Smooth muscle cell (in vitro differentiated cells): ENCODE results near the gene RASAL2. TPM values are rescaled to one million over a fixed set of nuclear protein-coding genes. Genes with fewer than 3 reads are reported as not detected.
A peak's percentile ranks its signal among the peaks of the same experiment; 100 is the strongest.

Experiments
- DNase-seq: peaks from one replicate; lab custom pipeline; 2025; ENCODE audit not compliant: unreplicated experiment; lab: John Stamatoyannopoulos, UW
- H2AFZ ChIP-seq: fragments of 200-600 bp; sonication (generic); 2 replicates; pipeline ENCODE4 v1.6.0; 2016; ENCODE audit warnings: antibody characterized with exemption, low read depth, mild to moderate bottlenecking
- H3F3A ChIP-seq: fragments of 200-600 bp; sonication (generic); 2 replicates; pipeline ENCODE4 v1.6.0; 2017; ENCODE audit warnings: antibody characterized with exemption, low read depth
- H3K27ac ChIP-seq: fragments of 200-600 bp; sonication (generic); 2 replicates; pipeline ENCODE4 v1.5.1; 2016; ENCODE audit warnings: low read depth, mild to moderate bottlenecking
- H3K27me3 ChIP-seq: fragments of 200-600 bp; sonication (generic); 2 replicates; pipeline ENCODE4 v1.6.1; 2016; ENCODE audit warnings: low read depth, mild to moderate bottlenecking
- H3K36me3 ChIP-seq: fragments of 200-600 bp; sonication (generic); 2 replicates; pipeline ENCODE4 v1.5.1; 2016; ENCODE audit warnings: low read depth
- H3K4me1 ChIP-seq: fragments of 200-600 bp; sonication (generic); 2 replicates; pipeline ENCODE4 v1.5.1; 2016; ENCODE audit warnings: low read depth
- H3K4me2 ChIP-seq: fragments of 200-600 bp; sonication (generic); 2 replicates; pipeline ENCODE4 v1.6.0; 2016; ENCODE audit warnings: mild to moderate bottlenecking
- H3K4me3 ChIP-seq: fragments of 200-600 bp; sonication (generic); 2 replicates; pipeline ENCODE4 v1.5.1; 2016; ENCODE audit warnings: mild to moderate bottlenecking
- H3K79me2 ChIP-seq: fragments of 200-600 bp; sonication (generic); 2 replicates; pipeline ENCODE4 v1.6.0; 2016; ENCODE audit warnings: low read depth, mild to moderate bottlenecking
- H3K9ac ChIP-seq: fragments of 200-600 bp; sonication (generic); 2 replicates; pipeline ENCODE4 v1.6.0; 2016; ENCODE audit warnings: low read depth
- H3K9me3 ChIP-seq: fragments of 200-600 bp; sonication (generic); replicated peaks from 2 replicates; pipeline ENCODE4 v1.5.1; 2016; ENCODE audit warnings: low read depth
- H4K20me1 ChIP-seq: fragments of 200-600 bp; sonication (generic); 2 replicates; pipeline ENCODE4 v1.6.0; 2016; ENCODE audit warnings: low read depth
- WGBS: methylation state at CpG from one replicate; pipeline ENCODE4 v1.1.7; 2016; ENCODE audit warnings: low lambda C conversion rate; 5-methylcytosine and 5-hydroxymethylcytosine counted together
- polyA plus RNA-seq: library from polyadenylated mRNA; unstranded; fragments of >200 nt; fragmentation: Nextera tagmentation; extraction: Ambion mirVana; gene quantifications from 2 replicates; pipeline ENCODE4 v1.2.1, GENCODE V29; 2016
- total RNA-seq: library from RNA; depleted of rRNA; stranded (reverse); fragments of >200 nt; gene quantifications from 2 replicates; pipeline ENCODE4 v1.2.3, GENCODE V29; 2014
- TF ChIP-seq, protein P1 (sequence below): fragments of 200-600 bp; sonication (generic); IDR thresholded peaks from 2 replicates; pipeline ENCODE4 v1.5.1; 2017; ENCODE audit warnings: borderline replicate concordance, mild to moderate bottlenecking, antibody characterized with exemption; ENCODE audit not compliant: insufficient read depth, poor library complexity, severe bottlenecking

The RASAL2 gene
- total and polyA plus RNA-seq, 2 experiments from 2014 or later, result 4.3 to 17.6 TPM

DNA sequence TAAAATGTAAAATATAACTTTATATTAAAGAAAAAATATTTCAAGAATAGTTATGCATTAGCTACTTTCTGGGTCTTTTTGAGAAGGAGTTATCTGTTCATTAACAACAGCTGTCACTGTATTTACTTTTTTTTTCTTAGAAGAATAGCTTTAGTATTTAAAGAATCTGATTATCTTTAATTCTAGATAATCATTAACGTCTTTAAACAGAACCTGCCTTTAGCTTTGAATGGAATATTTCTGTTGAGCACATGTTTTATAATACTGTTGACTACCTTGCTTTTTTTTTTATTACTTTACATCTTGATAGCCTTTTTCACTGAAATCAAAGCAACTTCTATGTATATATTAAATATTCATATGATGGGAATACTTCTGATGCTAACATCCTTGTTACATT is 270.9 kb downstream of the RASAL2 start:
- Histone ChIP-seq H3K27ac (no peak overlapping the region), H4K20me1 (peaks cover 47% of the 10 kb centered on the region), H3K4me2 (no peak overlapping the region), H2AFZ (no peak overlapping the region), H3K36me3 (no peaks in the 10 kb centered on the region), H3F3A (no peaks in the 10 kb centered on the region), H3K9me3 (no peaks in the 10 kb centered on the region), H3K4me3 (no peak overlapping the region), H3K79me2 (peaks cover 9% of the 10 kb centered on the region), H3K27me3 (no peaks in the 10 kb centered on the region), H3K9ac (no peak overlapping the region), H3K4me1 (no peaks in the 10 kb centered on the region)
- DNase-seq, result no peak
- WGBS, result 84% methylated on average over 1 of the region's 1 CpG
- TF ChIP-seq, protein P1, sequence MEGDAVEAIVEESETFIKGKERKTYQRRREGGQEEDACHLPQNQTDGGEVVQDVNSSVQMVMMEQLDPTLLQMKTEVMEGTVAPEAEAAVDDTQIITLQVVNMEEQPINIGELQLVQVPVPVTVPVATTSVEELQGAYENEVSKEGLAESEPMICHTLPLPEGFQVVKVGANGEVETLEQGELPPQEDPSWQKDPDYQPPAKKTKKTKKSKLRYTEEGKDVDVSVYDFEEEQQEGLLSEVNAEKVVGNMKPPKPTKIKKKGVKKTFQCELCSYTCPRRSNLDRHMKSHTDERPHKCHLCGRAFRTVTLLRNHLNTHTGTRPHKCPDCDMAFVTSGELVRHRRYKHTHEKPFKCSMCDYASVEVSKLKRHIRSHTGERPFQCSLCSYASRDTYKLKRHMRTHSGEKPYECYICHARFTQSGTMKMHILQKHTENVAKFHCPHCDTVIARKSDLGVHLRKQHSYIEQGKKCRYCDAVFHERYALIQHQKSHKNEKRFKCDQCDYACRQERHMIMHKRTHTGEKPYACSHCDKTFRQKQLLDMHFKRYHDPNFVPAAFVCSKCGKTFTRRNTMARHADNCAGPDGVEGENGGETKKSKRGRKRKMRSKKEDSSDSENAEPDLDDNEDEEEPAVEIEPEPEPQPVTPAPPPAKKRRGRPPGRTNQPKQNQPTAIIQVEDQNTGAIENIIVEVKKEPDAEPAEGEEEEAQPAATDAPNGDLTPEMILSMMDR, result no peak

DNA sequence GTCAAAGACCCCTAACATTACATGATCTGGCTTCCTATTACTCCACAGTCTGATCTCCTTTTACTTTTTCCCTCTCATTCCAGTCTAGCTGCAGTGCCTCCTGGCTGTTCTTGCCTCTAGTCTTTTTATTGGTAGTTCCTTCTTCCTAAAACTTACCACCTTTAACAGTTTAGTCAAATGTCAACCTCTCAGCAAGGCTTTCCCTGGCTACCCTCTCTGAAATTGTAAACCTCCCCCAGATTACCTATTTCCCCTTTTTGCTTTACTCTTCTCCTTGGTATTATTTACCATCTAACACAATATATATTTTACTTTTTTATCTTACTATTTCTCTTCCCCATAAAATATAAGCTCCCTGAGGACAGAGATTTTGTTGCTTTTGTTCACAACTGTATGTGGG is 273.2 kb downstream of the RASAL2 start:
- H3K27ac ChIP-seq, result no peak overlapping the region
- H3K4me3 ChIP-seq, result no peak overlapping the region
- no peaks in the 10 kb centered on the region for H3F3A ChIP-seq
- DNase-seq, result no peak
- no peaks in the 10 kb centered on the region for H3K9me3 ChIP-seq
- no peaks in the 10 kb centered on the region for H3K27me3 ChIP-seq
- peaks cover 6% of the 10 kb centered on the region for H3K4me1 ChIP-seq
- no peak overlapping the region for H3K4me2 ChIP-seq
- TF ChIP-seq, protein P1, result no peak
- H4K20me1 ChIP-seq, result peaks cover 50% of the 10 kb centered on the region
- no peaks in the 10 kb centered on the region for H3K36me3 ChIP-seq
- no peak overlapping the region for H2AFZ ChIP-seq
- H3K9ac ChIP-seq, result no peak overlapping the region
- peaks cover 9% of the 10 kb centered on the region for H3K79me2 ChIP-seq

DNA sequence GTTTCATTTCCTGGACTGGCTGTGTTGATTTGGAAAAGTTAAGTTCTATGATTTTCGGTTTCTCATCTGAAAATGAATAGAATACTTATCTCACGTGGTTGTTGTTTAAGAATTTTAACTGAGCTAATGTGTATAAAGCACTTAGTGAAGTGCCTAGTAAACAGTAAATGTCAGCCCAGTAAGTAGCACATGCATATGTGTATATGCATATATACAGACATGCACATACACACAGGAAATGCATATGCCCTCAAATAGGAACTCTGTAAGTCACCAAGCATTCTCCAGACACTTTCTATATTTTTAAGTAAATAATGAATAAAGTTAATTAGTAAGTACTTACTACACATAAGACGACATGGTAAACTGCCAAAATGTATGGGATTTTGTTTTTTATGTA is 274.3 kb downstream of the RASAL2 start:
- Histone ChIP-seq H3K9ac (no peak overlapping the region), H3K27ac (no peak overlapping the region), H3K79me2 (peaks cover 2% of the 10 kb centered on the region), H3K4me1 (peaks cover 10% of the 10 kb centered on the region), H2AFZ (no peak overlapping the region), H3K27me3 (no peaks in the 10 kb centered on the region), H3K9me3 (no peaks in the 10 kb centered on the region), H3K4me3 (no peak overlapping the region), H3F3A (no peaks in the 10 kb centered on the region), H4K20me1 (peaks cover 47% of the 10 kb centered on the region), H3K4me2 (no peak overlapping the region), H3K36me3 (no peaks in the 10 kb centered on the region)
- WGBS, result 91% methylated on average over 3 of the region's 3 CpGs
- TF ChIP-seq, protein P1, result no peak
- no peak for DNase-seq

DNA sequence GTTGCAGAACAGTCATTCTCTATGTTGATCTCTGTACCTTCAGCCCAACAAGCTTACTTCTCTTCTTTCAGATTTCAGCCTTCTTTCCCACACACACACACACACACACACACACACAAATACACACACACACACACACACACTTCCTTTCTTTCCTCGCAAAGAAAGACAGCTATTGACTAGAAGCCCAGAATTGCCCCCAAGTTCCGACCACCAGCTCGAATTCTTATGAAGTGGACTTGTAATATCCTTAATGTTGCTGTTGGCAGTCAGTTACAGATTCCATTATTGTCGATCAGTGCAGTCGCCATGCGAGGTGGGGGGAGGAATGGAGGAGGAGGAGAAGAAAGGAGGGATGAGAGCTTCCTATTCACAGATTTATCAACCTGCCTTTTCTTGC is 277.3 kb downstream of the RASAL2 start:
- no peaks in the 10 kb centered on the region for H3K79me2 ChIP-seq
- peak overlapping the region; percentile 18 for H3K4me2 ChIP-seq
- H3K9ac ChIP-seq, result no peak overlapping the region
- no peaks in the 10 kb centered on the region for H3F3A ChIP-seq
- peaks cover 55% of the 10 kb centered on the region for H4K20me1 ChIP-seq
- peak overlapping the region; percentile 24 for H3K4me3 ChIP-seq
- H3K27me3 ChIP-seq, result no peaks in the 10 kb centered on the region
- H3K36me3 ChIP-seq, result no peaks in the 10 kb centered on the region
- no peaks in the 10 kb centered on the region for H3K9me3 ChIP-seq
- no peak for DNase-seq
- H2AFZ ChIP-seq, result no peak overlapping the region
- TF ChIP-seq, protein P1, result no peak
- peaks cover 21% of the 10 kb centered on the region for H3K4me1 ChIP-seq
- WGBS, result 49% methylated on average over 6 of the region's 6 CpGs
- no peak overlapping the region for H3K27ac ChIP-seq
